GM19240 (cell line): Measurements from ENCODE around the gene SFMBT2.

Source experiments
- DNase-seq: peaks from one replicate; pipeline ENCODE4 v3.0.0; 2011; ENCODE audit warnings: low spot score; ENCODE audit not compliant: insufficient read length

SFMBT2 gene

DNA sequence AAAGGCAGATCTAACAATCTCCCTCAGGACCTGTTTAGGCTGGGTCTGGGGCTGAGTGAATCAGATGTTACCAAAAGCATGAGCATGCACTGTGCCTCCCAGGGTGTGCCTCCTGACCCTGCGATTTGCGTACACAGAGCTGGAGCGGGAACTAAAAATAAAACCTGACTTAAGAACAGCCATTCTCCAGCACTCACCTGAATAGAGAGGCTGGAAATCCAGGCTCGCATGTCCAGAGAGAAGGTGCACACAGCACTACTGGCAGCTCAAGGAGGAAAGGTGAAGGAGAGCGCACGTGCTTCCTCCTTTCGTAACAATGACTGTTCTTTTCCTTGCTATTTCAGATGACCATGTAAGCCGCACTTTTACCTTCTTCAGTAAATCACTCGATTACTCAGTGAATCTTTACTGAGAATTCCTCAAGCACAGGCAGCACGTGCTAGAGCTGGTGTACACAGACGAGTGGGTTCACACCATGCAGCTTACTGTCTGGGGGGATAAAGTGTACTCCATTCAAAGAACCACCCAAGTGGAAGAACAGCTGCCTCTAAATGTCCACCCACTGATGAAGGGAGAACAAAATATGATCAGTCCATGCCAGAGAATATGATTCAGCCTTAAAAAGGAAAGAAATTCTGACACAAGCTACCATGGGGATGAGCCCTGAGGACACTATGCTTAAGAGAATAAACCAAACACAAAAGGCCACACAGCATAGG lies 45.6 kb downstream of the SFMBT2 start:
- DNase-seq: no peak

- no peak for DNase-seq
These were observed 46.4 kb downstream of the SFMBT2 start for GRCh38 chr10:7364474-7364873.

- no peak for DNase-seq
These were observed 47.1 kb downstream of the SFMBT2 start for GRCh38 chr10:7363700-7364099.

GRCh38 chr10:7362471-7362870 lies 48.4 kb downstream of the SFMBT2 start:
- DNase-seq: no peak

GRCh38 chr10:7361316-7361715 lies 49.5 kb downstream of the SFMBT2 start:
- DNase-seq: no peak

- no peak for DNase-seq
These were observed 50.9 kb downstream of the SFMBT2 start for GRCh38 chr10:7359954-7360353.

DNA sequence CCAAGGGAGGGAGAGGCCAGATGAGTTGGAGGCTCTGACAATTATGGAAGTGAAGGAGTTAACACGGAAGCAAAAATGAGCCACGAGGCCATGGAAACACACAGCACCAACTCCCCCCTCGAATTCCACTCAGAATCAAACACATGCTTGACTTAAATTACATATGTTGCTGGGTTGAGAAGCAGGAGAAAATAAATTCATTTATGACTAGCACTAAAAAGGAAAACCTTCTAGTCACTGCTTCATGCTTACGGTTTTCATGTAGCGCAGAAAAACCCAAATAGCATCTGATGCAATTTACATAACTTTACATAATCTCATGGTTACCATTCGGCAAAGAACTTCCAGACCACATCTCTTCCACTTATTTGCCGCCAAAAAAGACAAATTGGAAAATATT lies 51.5 kb downstream of the SFMBT2 start:
- no peak for DNase-seq

DNA sequence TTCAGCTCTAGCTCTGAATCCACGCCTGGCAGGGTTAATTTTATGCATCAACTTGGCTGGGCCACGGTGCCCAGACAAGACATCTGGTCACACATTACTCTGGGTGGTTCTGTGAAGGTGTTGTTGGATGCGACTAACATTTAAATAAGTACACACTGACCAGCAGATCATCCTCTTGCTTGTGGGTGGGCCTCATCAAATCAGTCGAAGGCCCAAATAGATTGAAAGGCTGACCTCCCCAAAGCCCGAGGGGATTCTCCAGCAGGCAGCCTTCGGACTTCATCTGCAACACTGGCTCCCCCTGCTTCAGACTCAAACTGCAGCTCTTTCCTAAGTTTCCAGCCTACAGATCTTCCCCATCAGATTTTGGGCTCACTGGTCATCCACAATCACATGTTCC lies 53.6 kb downstream of the SFMBT2 start:
- no peak for DNase-seq

DNA sequence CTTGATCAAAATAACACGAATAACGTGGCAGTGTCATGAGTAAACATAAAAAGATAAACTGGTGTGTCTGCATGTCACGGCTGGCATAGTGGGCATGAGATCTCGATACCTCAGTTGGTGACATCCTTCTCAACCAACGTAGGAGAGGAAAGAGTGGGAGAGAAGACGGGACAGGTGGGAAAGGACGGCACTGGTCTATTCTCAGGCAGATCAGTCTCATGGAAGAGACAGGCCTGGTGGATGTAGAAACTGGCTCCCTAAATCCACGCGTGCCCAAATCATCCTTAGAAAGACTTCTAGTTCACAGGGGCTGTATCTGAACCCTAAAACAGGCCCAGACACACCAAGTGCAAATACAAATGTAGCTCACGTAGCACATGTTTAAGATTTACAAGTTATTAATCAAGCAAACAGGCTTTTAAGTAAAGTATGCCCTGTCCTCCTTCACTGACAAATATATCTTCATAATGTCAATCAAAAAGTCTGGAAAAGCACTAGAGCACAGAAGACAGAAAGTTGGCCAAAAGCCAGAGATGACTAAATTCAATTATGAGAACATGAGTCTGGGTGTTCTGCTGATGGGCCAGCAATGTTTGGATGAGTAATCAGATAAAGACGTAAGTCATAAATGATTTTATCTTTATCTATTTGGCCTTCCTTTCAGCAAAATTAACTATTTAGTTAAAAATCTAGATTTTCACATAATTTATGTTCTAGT lies 56.3 kb downstream of the SFMBT2 start:
- DNase-seq: no peak

- no peak for DNase-seq
These were observed 58.9 kb downstream of the SFMBT2 start for GRCh38 chr10:7351894-7352293.

DNA sequence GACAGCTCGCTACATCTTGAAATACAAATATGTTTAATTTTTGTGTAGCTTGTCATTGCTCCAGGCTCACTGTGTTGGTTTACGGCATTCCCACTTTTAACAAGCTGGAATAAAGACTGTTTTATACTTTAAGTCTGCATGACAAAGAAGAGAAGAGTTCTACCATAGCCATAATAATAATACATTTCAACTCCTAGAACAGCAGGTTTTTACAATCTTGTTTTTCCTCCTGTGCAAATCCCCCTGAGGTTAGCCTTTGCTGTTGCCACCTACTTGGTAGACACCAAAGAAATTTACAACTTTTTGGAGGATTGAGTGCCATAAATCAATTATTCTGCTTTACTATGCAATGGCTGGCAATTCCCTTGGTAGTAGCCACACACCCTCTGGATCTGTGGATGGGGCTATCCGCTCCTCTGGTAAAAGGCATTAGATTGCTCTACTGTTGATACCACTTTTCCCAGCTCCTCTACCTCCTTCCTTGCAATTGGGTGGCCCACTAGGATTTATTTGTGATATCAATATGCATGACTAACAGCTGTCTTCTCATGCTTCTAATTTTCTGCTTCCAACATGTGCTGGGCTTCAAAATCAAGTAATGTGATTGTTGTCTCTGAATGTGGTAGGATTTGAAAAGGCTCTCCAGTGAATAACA lies 60.2 kb downstream of the SFMBT2 start:
- no peak for DNase-seq

DNA sequence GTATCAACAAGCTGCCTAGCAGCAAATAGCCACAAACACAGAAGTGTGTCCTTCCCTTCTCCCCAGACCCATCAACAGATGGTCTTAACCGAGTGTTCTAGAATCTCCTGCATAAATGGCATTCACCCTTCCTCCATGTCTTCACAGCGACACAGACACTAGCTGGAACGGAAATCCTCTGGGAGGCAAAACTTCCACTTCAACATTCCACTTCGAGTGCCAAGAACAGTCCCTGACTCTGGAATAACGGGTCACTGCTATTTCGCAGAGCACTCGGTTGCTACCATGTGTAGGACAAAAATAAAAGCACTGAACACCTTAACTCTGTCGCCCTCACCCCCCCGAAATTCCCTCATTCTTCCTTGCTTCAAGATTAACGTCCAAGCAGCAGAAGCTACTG lies 65.1 kb downstream of the SFMBT2 start:
- no peak for DNase-seq

- no peak for DNase-seq
These were observed 67.8 kb downstream of the SFMBT2 start for GRCh38 chr10:7343040-7343439.

- no peak for DNase-seq
These were observed 70.5 kb downstream of the SFMBT2 start for GRCh38 chr10:7340179-7340874.

- no peak for DNase-seq
These were observed 71.3 kb downstream of the SFMBT2 start for GRCh38 chr10:7339510-7339909.

- no peak for DNase-seq
These were observed 72.4 kb downstream of the SFMBT2 start for GRCh38 chr10:7338469-7338868.

DNA sequence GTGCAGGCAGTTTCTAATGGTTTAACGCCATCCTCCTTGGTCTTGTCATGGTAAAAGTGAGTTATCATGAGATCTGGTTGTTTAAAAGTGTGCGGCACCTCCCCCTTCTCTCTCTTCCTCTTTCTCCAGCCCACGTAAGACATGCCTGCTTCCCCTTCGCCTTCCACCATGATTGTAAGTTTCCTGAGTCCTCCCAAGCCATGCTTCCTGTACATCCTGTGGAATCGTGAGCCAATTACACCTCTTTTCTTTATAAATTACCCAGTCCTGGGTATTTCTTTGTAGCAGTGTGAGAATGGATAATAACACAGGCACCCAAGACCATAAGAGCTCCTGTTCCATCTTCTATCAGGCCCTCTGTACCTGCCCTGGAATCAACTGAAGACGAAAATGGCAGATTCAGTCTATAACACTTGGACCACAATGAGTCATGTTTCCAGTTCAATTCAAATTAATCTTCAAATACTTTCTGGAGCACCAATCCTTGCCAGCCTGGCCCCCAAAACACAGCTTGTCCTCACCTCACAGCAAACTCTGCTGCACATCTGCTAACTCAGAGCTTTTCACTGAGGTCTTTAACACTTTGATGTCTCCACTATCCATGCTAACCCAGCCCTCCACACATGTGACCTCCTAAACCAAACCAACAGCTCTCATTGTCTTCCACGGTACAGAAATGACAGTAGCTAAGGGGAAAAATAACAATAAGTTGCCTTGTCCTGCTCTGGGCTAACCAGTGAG lies 73.2 kb downstream of the SFMBT2 start:
- DNase-seq: peak; percentile 20

DNA sequence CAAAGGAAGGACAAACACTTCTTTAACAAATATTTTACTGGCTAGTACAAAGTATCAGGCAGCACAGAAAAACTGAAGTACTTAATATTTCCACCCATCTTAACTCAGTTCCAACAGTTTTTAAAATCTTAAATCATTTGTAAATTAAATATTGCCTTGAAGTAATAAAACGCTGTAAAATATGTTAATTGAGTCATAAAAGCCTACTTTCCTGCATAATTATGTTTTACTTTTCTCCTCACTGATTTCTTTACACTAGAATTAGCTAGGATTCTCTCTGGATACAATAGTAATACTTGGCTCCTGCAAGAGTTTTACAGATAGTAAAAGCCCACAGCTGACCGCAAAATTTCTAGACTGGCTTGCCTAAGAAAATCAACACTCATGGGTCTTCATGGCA lies 74.9 kb downstream of the SFMBT2 start:
- no peak for DNase-seq

DNA sequence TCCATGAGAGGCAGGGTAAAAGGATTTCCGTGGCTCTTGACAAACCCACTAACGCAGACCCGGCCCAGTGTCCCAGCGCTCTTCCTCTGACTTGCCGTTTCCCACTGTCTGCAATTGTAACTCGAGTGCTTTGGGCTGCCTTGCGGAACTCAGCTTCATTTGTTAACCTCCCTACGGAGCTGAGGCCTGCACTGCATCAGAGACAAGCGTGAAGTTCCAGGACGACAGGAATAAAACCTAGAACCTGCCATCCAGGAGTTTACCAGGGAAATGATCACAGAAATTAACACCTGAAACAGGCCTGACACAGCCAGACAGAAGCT lies 76.2 kb downstream of the SFMBT2 start:
- no peak for DNase-seq

- no peak for DNase-seq
These were observed 76.7 kb downstream of the SFMBT2 start for GRCh38 chr10:7333961-7334641.

DNA sequence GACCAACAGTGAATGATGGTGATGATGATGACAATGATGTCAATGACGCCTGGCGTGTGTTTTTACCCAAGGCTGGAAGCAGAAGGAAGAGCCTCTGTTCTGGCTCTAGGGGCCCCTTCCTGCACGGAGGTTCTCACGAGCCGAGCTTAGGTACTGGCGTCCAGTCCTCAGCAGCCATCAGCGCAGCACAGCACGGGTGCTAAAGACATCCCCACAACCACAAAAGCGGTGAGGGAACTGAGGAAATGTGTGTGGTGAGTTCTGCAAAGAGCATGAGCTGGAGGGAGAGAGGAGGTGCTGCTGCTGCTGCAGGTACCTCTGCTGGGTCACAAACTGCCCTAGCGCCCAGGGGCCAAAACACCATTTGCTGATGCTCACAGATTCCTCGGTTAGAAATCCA lies 81.6 kb downstream of the SFMBT2 start:
- DNase-seq: no peak
